Gastrocnemius medialis (tissue), 4 donors: ENCODE measurements around the gene BLACAT1. TPM values are rescaled to one million over a fixed set of nuclear protein-coding genes. Genes with fewer than 3 reads are reported as not detected.
"Not testable (repeated sequence)": the region's sequence is repeated elsewhere in the genome, so short reads cannot be mapped to it uniquely, and the experiment has no call there.

Experiments used
- ATAC-seq, 2 donors: fragments of 150-250 bp; one replicate each; pipeline ENCODE4 v1.9.1; 2016
- DNase-seq, 2 donors: peaks; one replicate each; pipeline ENCODE4 v3.0.0-alpha.2; 2019
- H3K27ac ChIP-seq, 4 donors: fragments of 200-600 bp; sonication (generic); 1 replicate in 1 of 4; 2 replicates in 3 of 4; pipeline ENCODE4 v1.5.1; 2016 to 2018; ENCODE audit warnings: mild to moderate bottlenecking in 2 of 4, moderate library complexity in 1 of 4
- H3K27me3 ChIP-seq, 3 donors: fragments of 200-600 bp; sonication (generic) in 2 of 3; 1 replicate in 1 of 3; 2 replicates in 2 of 3; pipeline versions ENCODE4 v1.5.1 to v1.6.0; 2016 to 2019; ENCODE audit warnings: mild to moderate bottlenecking in 1 of 3, moderate library complexity in 1 of 3
- H3K36me3 ChIP-seq, 2 donors: fragments of 200-600 bp; sonication (generic) in 1 of 2; one replicate each; pipeline ENCODE4 v1.5.1; 2017 to 2018
- H3K4me1 ChIP-seq, 2 donors: fragments of 200-600 bp; sonication (generic) in 1 of 2; one replicate each; pipeline ENCODE4 v1.5.1; 2016 to 2017; ENCODE audit warnings: mild to moderate bottlenecking in 2 of 2
- H3K4me3 ChIP-seq, 4 donors: fragments of 200-600 bp; sonication (generic) in 3 of 4; 1 replicate in 1 of 4; 2 replicates in 3 of 4; pipeline ENCODE4 v1.5.1; 2016 to 2019; ENCODE audit warnings: mild to moderate bottlenecking in 2 of 4
- H3K9me3 ChIP-seq, 3 donors: fragments of 200-600 bp; sonication (generic) in 2 of 3; 1 replicate in 1 of 3; 2 replicates in 2 of 3; pipeline ENCODE4 v1.5.1; 2016 to 2019
- POLR2A ChIP-seq, 2 donors: fragments of 450-650 bp; IDR thresholded peaks; one replicate each; pipeline ENCODE4 v1.6.1; 2017; ENCODE audit warnings: antibody characterized with exemption in 2 of 2, mild to moderate bottlenecking in 2 of 2, moderate library complexity in 2 of 2
- in situ Hi-C, 4 donors: fragments of 200-750 bp; cut with MboI; loops; one replicate each; pipeline versions ENCODE4 v1.15.0 to v1.8.0; 2017; ENCODE audit warnings: low sequenced_read_pairs in 4 of 4
- intact Hi-C: fragments of 100-400 bp; cut with DNase I; formaldehyde crosslinking; loops from one replicate; pipeline ENCODE4 v1.15.1; 2023; ENCODE audit warnings: low total_unique reads
- total RNA-seq, 4 donors: library from RNA; depleted of rRNA; stranded (reverse); fragments of >200 nt; gene quantifications; one replicate each; pipeline versions ENCODE4 v1.1.0 to v1.2.3, GENCODE V29; 2016
- TF ChIP-seq, protein P1 (sequence below), 5 experiments: fragments of 450-650 bp in 3 of 5; fragments of 200-600 bp in 2 of 5; sonication (generic) in 2 of 5; IDR thresholded peaks in 4 of 5; conservative IDR thresholded peaks in 1 of 5; 1 replicate in 4 of 5; 2 replicates in 1 of 5; pipeline ENCODE4 v1.5.1; 2016 to 2019; ENCODE audit warnings: antibody characterized with exemption in 5 of 5, mild to moderate bottlenecking in 3 of 5, moderate library complexity in 3 of 5

BLACAT1 gene
- total RNA-seq, 4 donors from 2014 or later, result not detected

DNA sequence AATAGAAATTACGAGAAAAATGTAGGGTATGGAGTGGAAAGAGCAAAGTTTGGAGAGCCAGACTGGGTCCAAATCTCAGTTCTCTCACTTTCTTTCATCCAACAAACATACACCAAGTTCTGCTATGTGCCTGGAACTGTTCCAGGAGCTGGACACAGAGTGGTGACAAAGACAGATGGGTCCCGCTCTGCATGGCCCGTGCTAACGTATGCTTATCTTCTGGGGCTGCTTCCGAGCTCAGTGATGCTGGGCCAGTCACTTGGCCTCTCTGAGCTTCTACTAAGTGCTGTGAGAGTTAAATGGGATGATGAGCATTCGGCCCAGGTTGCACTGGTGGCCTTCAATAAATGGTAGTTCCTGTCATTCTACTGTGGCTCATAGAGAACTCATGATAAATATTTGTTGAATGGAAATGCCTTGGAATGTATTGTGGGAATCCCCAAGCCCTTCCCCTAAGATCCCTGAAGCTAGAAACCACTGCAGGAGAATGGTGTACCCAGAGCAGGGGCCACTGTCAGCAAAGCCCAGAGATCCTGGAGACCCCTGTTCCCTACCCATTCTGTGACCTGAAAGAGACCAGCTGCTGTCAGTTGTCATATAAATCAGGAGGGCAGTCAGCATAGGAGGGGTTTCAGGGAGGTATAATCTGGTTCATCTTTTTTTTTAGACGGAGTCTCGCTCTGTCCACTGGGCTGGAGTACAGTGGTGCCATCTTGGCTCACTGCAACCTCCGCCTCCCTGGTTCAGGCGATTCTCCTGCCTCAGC, 37.8 kb downstream of the BLACAT1 start:
- Histone ChIP-seq H3K9me3 (no peaks in the 10 kb centered on the region), H3K4me3 (no peak overlapping the region), H3K36me3 (no peaks in the 10 kb centered on the region), H3K27me3 (no peaks in the 10 kb centered on the region), H3K27ac (no peak overlapping the region), H3K4me1 (peaks cover 17 to 23% of the 10 kb centered on the region in 2 donors)
- intact Hi-C loops, result no loop called here
- DNase-seq, result no peak
- in situ Hi-C loops, result loop anchor here in 1 of 4 donors (5.0 kb wide), 1 partner anchor 104 kb away; no protein-coding TSS in a partner anchor
- TF ChIP-seq, protein P1, sequence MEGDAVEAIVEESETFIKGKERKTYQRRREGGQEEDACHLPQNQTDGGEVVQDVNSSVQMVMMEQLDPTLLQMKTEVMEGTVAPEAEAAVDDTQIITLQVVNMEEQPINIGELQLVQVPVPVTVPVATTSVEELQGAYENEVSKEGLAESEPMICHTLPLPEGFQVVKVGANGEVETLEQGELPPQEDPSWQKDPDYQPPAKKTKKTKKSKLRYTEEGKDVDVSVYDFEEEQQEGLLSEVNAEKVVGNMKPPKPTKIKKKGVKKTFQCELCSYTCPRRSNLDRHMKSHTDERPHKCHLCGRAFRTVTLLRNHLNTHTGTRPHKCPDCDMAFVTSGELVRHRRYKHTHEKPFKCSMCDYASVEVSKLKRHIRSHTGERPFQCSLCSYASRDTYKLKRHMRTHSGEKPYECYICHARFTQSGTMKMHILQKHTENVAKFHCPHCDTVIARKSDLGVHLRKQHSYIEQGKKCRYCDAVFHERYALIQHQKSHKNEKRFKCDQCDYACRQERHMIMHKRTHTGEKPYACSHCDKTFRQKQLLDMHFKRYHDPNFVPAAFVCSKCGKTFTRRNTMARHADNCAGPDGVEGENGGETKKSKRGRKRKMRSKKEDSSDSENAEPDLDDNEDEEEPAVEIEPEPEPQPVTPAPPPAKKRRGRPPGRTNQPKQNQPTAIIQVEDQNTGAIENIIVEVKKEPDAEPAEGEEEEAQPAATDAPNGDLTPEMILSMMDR (IDR thresholded peaks at IDR 0.05 in 4 of 5, conservative IDR thresholded peaks at IDR 0.05 in 1 of 5), result no peak
- TF ChIP-seq POLR2A (IDR thresholded peaks at IDR 0.05), result no peak
- ATAC-seq, result no peak

DNA sequence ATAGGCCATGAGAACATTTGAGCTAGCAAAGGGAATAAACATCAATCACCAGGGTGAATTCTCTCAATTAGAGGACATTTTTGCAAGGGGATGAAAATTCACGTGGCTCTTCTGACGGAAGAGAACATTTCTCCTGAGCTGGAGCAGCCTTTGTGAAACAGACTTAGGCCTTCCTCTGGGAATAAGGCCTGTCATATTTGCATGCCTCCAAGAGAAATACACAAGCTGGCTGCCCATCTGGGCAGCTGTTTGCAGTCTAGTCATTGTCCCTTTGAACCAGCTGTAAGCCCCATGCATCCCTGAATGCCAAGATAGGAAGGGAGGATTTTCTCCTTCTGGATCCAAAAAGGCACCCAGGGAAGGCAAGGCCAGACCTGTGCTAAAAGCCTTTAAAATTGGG, 39.5 kb downstream of the BLACAT1 start:
- in situ Hi-C loops, result loop anchor here in 1 of 4 donors (5.0 kb wide), 1 partner anchor 106 kb away; no protein-coding TSS in a partner anchor
- no peak for DNase-seq
- intact Hi-C loops, result no loop called here
- Histone ChIP-seq H3K27ac (no peak overlapping the region), H3K4me1 (peaks cover 9% of the 10 kb centered on the region in 2 donors), H3K4me3 (no peak overlapping the region), H3K27me3 (no peaks in the 10 kb centered on the region), H3K9me3 (no peaks in the 10 kb centered on the region), H3K36me3 (no peaks in the 10 kb centered on the region)
- no peak for ATAC-seq
- TF ChIP-seq, protein P1 (IDR thresholded peaks at IDR 0.05 in 4 of 5, conservative IDR thresholded peaks at IDR 0.05 in 1 of 5), result no peak
- TF ChIP-seq POLR2A (IDR thresholded peaks at IDR 0.05), result no peak

DNA sequence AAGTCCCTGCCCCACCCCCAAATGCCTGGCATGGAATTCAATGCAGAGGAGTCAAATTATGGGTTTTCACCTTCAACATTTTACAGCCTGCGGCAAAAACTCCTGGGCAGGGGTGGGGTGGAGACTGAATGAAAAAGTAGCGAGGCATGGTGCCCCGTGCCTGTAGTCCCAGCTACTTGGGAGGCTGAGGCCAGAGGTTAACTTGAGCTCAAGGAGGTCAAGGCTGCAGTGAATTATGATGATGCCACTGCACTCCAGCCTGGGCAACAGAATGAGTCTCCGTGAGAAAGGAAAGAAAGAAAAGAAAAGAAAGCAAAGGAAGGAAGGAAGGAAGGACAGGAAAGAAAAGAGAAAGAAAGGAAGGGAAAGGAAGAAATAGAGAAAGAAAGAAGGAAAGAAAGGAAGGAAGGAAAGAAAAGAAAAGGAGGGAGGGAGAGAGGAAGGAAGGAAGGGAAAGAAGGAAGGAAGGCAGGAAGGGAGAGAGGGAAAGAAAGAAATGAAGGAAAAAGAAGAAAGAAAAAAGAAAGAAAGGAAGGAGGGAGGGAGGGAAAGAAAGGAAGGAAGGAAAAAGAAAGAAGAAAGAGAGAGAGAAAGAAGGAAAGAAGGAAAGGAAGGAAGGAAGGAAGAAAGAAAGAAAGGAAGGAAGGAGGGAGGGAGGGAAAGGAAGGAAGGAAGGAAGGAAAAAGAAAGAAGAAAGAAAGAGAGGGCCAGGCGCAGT, 45.1 kb downstream of the BLACAT1 start:
- ATAC-seq, result no peak
- Histone ChIP-seq H3K4me3 (no peak overlapping the region), H3K27me3 (no peaks in the 10 kb centered on the region), H3K36me3 (no peaks in the 10 kb centered on the region), H3K9me3 (no peaks in the 10 kb centered on the region), H3K27ac (no peak overlapping the region), H3K4me1 (no peaks in the 10 kb centered on the region)
- in situ Hi-C loops (no loop called here), intact Hi-C loops (no loop called here)
- no peak for DNase-seq
- TF ChIP-seq POLR2A (IDR thresholded peaks at IDR 0.05), result no peak
- TF ChIP-seq, protein P1 (IDR thresholded peaks at IDR 0.05 in 4 of 5, conservative IDR thresholded peaks at IDR 0.05 in 1 of 5), result no peak

DNA sequence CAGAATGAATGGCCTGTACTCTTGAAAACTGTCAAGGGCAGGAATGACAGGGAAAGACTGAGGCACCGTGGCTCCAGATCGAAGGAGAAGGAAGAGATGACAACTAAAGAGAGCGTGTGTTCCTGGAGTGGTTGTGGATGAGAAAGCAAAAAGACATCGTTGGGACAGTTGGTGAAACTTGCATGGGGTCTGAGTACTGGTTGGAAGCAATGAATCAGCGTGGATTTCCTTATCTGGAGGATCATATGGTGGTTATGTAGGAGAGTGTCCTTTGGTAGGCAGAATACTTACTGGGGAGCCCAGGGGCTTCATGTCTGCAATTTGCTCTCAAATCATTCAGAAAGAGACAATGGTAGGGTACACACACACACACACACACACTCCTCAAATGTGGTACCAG, 47.9 kb downstream of the BLACAT1 start:
- no peaks in the 10 kb centered on the region for H3K27me3 ChIP-seq
- H3K27ac ChIP-seq, result no peak overlapping the region
- no peak overlapping the region for H3K4me3 ChIP-seq
- H3K36me3 ChIP-seq, result no peaks in the 10 kb centered on the region
- H3K9me3 ChIP-seq, result no peaks in the 10 kb centered on the region
- H3K4me1 ChIP-seq, result no peaks in the 10 kb centered on the region
- TF ChIP-seq POLR2A (IDR thresholded peaks at IDR 0.05), result no peak
- TF ChIP-seq, protein P1 (IDR thresholded peaks at IDR 0.05 in 4 of 5, conservative IDR thresholded peaks at IDR 0.05 in 1 of 5), result no peak
- DNase-seq (no peak), ATAC-seq (no peak)
- in situ Hi-C loops, result no loop called here
- intact Hi-C loops, result no loop called here

DNA sequence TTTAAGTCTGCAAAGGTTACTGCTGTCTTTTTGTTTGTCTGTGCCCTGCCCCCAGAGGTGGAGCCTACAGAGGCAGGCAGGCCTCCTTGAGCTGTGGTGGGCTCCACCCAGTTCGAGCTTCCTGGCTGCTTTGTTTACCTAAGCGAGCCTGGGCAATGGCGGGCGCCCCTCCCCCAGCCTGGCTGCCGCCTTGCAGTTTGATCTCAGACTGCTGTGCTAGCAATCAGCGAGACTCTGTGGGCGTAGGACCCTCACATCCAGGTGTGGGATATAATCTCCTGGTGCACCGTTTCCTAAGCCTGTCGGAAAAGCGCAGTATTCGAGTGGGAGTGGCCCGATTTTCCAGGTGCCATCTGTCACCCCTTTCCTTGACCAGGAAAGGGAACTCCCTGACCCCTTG, 49.6 kb downstream of the BLACAT1 start:
- H3K4me1 ChIP-seq, H3K36me3 ChIP-seq, DNase-seq, intact Hi-C loops, H3K9me3 ChIP-seq, H3K4me3 ChIP-seq, H3K27me3 ChIP-seq, in situ Hi-C loops, ATAC-seq, H3K27ac ChIP-seq: not testable (repeated sequence)
